GM21526 (cell line): ENCODE results near the gene CCDC74A.
"Not testable (repeated sequence)": the region's sequence is repeated elsewhere in the genome, so short reads cannot be mapped to it uniquely, and the experiment has no call there.

ENCODE experiments used
- ATAC-seq: cut with Tn5 transposase; IDR thresholded peaks from one replicate; pipeline ENCODE4 v1.9.1; 2021; ENCODE audit warnings: moderate library complexity; ENCODE audit not compliant: unreplicated experiment, low FRiP score

CCDC74A gene

GRCh38 chr2:131544813-131545165 lies 17.1 kb downstream of the CCDC74A start:
- ATAC-seq = not testable (repeated sequence)

- ATAC-seq = no peak
Observed at GRCh38 chr2:131552871-131553270, 25.2 kb downstream of the CCDC74A start.

- no peak for ATAC-seq
Observed at GRCh38 chr2:131556998-131557397, 29.3 kb downstream of the CCDC74A start.

- ATAC-seq = peak; percentile 68
Observed at GRCh38 chr2:131557558-131558321, 30.1 kb downstream of the CCDC74A start.

- no peak for ATAC-seq
Observed at GRCh38 chr2:131566371-131566770, 38.7 kb downstream of the CCDC74A start.

GRCh38 chr2:131567891-131568290 lies 40.2 kb downstream of the CCDC74A start:
- no peak for ATAC-seq

GRCh38 chr2:131568401-131568800 lies 40.7 kb downstream of the CCDC74A start:
- not testable (repeated sequence) for ATAC-seq

GRCh38 chr2:131572175-131572574 lies 44.5 kb downstream of the CCDC74A start:
- ATAC-seq = no peak

- no peak for ATAC-seq
Observed at GRCh38 chr2:131577812-131578211, 50.1 kb downstream of the CCDC74A start.

- ATAC-seq = no peak
Observed at GRCh38 chr2:131580187-131580586, 52.5 kb downstream of the CCDC74A start.
